Type B pancreatic cell (in vitro differentiated cells): ENCODE measurements around the gene KRTAP4-6. TPM values are rescaled to one million over a fixed set of nuclear protein-coding genes. Genes with fewer than 3 reads are reported as not detected.
"Not testable (repeated sequence)": the region's sequence is repeated elsewhere in the genome, so short reads cannot be mapped to it uniquely, and the experiment has no call there.

ENCODE experiments used
- DNase-seq: peaks from one replicate; pipeline ENCODE4 v3.0.0; 2021; ENCODE audit warnings: mixed read lengths; ENCODE audit not compliant: unreplicated experiment; ENCODE audit errors: extremely low spot score
- H3K27ac Mint-ChIP-seq: 2 replicates; pipeline ENCODE4 v1.8.0; 2021; ENCODE audit warnings: mild to moderate bottlenecking, mixed read lengths
- H3K27me3 Mint-ChIP-seq: 2 replicates; pipeline ENCODE4 v1.8.0; 2021; ENCODE audit warnings: mixed read lengths
- H3K36me3 Mint-ChIP-seq: 2 replicates; pipeline ENCODE4 v1.8.0; 2021; ENCODE audit warnings: mixed read lengths
- H3K4me1 Mint-ChIP-seq: one replicate; pipeline ENCODE4 v1.8.0; 2021; ENCODE audit warnings: mixed read lengths; ENCODE audit not compliant: unreplicated experiment
- H3K4me3 Mint-ChIP-seq: 2 replicates; pipeline ENCODE4 v1.8.0; 2021; ENCODE audit warnings: mild to moderate bottlenecking, mixed read lengths
- H3K9me3 Mint-ChIP-seq: 2 replicates; pipeline ENCODE4 v1.8.0; 2021; ENCODE audit warnings: mixed read lengths
- CTCF ChIP-seq: fragments of 200-600 bp; sonication (generic); conservative IDR thresholded peaks from 2 replicates; pipeline ENCODE4 v1.5.0; 2021; ENCODE audit warnings: antibody characterized with exemption, mild to moderate bottlenecking
- total RNA-seq: library from RNA; stranded (reverse); gene quantifications from 2 replicates; pipeline ENCODE4 v1.2.1, GENCODE V29; 2021; ENCODE audit warnings: low replicate concordance

The KRTAP4-6 gene
- total RNA-seq, 1 donor from 2014 or later = not detected

GRCh38 chr17:41151525-41151924, 11.2 kb upstream of the KRTAP4-6 start:
- H3K4me1 Mint-ChIP-seq = no peaks in the 10 kb centered on the region
- no peaks in the 10 kb centered on the region for H3K36me3 Mint-ChIP-seq
- H3K9me3 Mint-ChIP-seq = no peaks in the 10 kb centered on the region
- H3K27ac Mint-ChIP-seq = no peak overlapping the region
- peaks cover 4% of the 10 kb centered on the region for H3K27me3 Mint-ChIP-seq
- DNase-seq = no peak
- no peak for TF ChIP-seq CTCF
- no peak overlapping the region for H3K4me3 Mint-ChIP-seq

GRCh38 chr17:41150026-41150425, 9.7 kb upstream of the KRTAP4-6 start:
- H3K9me3 Mint-ChIP-seq = no peaks in the 10 kb centered on the region
- H3K4me1 Mint-ChIP-seq = no peaks in the 10 kb centered on the region
- H3K36me3 Mint-ChIP-seq = no peaks in the 10 kb centered on the region
- H3K27me3 Mint-ChIP-seq = peaks cover 4% of the 10 kb centered on the region
- TF ChIP-seq CTCF = no peak
- no peak overlapping the region for H3K27ac Mint-ChIP-seq
- no peak for DNase-seq
- H3K4me3 Mint-ChIP-seq = no peak overlapping the region

GRCh38 chr17:41149652-41149985, 9.3 kb upstream of the KRTAP4-6 start, which contains the start of gene KRTAP4-5:
Gene KRTAP4-5 (minus strand): TSS chr17:41149825. CDS start chr17:41149767, 58 bp downstream.
- Mint-ChIP-seq H3K9me3 (no peaks in the 10 kb centered on the region), H3K27ac (no peak within 1 kb of the TSS), H3K27me3 (peaks cover 4% of the 10 kb centered on the region), H3K4me1 (no peaks in the 10 kb centered on the region), H3K36me3 (no peaks in the 10 kb centered on the region), H3K4me3 (no peak within 1 kb of the TSS)
- no peak for TF ChIP-seq CTCF
- DNase-seq = no peak

- not testable (repeated sequence) for H3K4me1 Mint-ChIP-seq, DNase-seq, H3K36me3 Mint-ChIP-seq, H3K4me3 Mint-ChIP-seq, H3K27ac Mint-ChIP-seq, H3K27me3 Mint-ChIP-seq, H3K9me3 Mint-ChIP-seq
Measured at GRCh38 chr17:41148971-41149651, 8.8 kb upstream of the KRTAP4-6 start.

GRCh38 chr17:41147531-41148204, 7.3 kb upstream of the KRTAP4-6 start:
- Mint-ChIP-seq H3K36me3 (peaks cover 3% of the 10 kb centered on the region), H3K27ac (no peak overlapping the region), H3K4me3 (no peak overlapping the region), H3K9me3 (peaks cover 9% of the 10 kb centered on the region), H3K27me3 (peaks cover 4% of the 10 kb centered on the region), H3K4me1 (no peaks in the 10 kb centered on the region)
- DNase-seq = no peak
- TF ChIP-seq CTCF = no peak

GRCh38 chr17:41145261-41145660, 4.9 kb upstream of the KRTAP4-6 start:
- Mint-ChIP-seq H3K9me3 (peaks cover 22% of the 10 kb centered on the region), H3K27ac (no peak overlapping the region), H3K36me3 (peaks cover 8% of the 10 kb centered on the region), H3K27me3 (peaks cover 4% of the 10 kb centered on the region), H3K4me1 (no peaks in the 10 kb centered on the region), H3K4me3 (no peak overlapping the region)
- TF ChIP-seq CTCF = no peak
- DNase-seq = no peak
